GM18520 (cell line): Measurements from ENCODE around the gene SIM2.

ENCODE experiments used
- ATAC-seq: cut with Tn5 transposase; IDR thresholded peaks from one replicate; pipeline ENCODE4 v1.9.1; 2021; ENCODE audit not compliant: unreplicated experiment

SIM2 gene

GRCh38 chr21:36733857-36734256, 34.9 kb downstream of the SIM2 start:
- ATAC-seq: no peak

- no peak for ATAC-seq
Measured at GRCh38 chr21:36734367-36735200, 35.7 kb downstream of the SIM2 start.

DNA sequence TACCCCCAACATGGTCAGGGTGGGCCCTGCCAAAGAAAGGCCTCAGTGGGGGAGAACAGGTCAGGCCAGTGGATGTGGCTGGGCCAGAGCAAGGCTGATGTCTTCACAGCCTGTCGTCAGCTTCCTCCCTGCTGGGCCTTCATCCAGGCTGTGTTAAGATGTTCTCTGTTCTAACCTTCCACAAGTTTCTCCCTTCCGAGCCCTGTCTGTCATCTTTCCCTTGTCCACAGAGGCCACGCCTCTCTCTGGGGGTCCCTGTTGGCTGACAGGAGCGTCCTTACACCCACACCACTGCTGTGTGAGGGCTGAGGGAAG, 36.2 kb downstream of the SIM2 start:
- no peak for ATAC-seq

- ATAC-seq: no peak
Measured at GRCh38 chr21:36735724-36736320, 36.9 kb downstream of the SIM2 start.

- no peak for ATAC-seq
Measured at GRCh38 chr21:36738489-36739126, 39.7 kb downstream of the SIM2 start.

- ATAC-seq: no peak
Measured at GRCh38 chr21:36741506-36741905, 42.6 kb downstream of the SIM2 start.

GRCh38 chr21:36743008-36743407, 44.1 kb downstream of the SIM2 start:
- ATAC-seq: no peak

- no peak for ATAC-seq
Measured at GRCh38 chr21:36743446-36743845, 44.5 kb downstream of the SIM2 start.

- ATAC-seq: no peak
Measured at GRCh38 chr21:36744190-36744559, 45.3 kb downstream of the SIM2 start.

- ATAC-seq: no peak
Measured at GRCh38 chr21:36744560-36745231, 45.8 kb downstream of the SIM2 start.

DNA sequence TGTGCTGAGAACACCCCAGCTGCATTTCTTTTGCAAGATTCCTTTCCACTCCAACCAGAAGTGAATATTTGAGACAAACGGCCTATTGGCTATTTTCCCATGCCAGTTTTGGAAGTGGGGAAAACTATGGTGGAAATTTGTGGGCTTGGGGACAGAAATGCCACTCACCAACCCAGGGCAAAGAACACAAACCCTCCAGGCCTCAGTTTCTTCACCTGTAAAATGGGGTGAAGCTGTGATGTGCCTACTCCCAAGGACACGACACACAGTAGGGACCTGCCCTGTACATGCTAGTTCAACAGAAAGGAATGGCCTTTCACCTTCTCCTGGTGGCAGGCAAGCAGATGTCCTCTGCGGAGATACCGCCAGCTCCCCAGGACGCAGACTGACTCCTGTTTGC, 46.5 kb downstream of the SIM2 start:
- no peak for ATAC-seq

GRCh38 chr21:36747041-36747814, 48.3 kb downstream of the SIM2 start:
- ATAC-seq: no peak

GRCh38 chr21:36747815-36748383, 49.0 kb downstream of the SIM2 start:
- ATAC-seq: no peak

GRCh38 chr21:36749935-36750575, 51.1 kb downstream of the SIM2 start:
- ATAC-seq: no peak

DNA sequence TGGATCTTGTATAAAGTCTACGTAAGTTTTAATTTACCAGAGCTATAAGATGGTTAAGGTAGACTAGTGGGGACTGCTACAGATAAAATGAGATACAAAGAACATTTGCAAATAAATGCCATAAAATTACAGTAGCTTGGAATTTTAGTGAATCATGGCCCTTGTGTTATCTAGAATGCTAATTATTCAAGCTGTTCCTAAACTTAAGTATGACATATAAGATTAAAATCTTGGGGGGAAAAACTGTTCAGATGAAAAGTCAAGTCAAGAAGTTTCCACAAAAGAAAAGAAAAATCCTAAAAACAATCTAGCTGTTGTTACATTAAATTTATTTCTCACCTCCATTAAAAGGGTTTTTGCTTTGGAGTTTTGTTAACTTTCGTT, 51.7 kb downstream of the SIM2 start:
- ATAC-seq: no peak

- ATAC-seq: no peak
Measured at GRCh38 chr21:36751383-36751782, 52.5 kb downstream of the SIM2 start.

- ATAC-seq: no peak
Measured at GRCh38 chr21:36753556-36753955, 54.6 kb downstream of the SIM2 start.

DNA sequence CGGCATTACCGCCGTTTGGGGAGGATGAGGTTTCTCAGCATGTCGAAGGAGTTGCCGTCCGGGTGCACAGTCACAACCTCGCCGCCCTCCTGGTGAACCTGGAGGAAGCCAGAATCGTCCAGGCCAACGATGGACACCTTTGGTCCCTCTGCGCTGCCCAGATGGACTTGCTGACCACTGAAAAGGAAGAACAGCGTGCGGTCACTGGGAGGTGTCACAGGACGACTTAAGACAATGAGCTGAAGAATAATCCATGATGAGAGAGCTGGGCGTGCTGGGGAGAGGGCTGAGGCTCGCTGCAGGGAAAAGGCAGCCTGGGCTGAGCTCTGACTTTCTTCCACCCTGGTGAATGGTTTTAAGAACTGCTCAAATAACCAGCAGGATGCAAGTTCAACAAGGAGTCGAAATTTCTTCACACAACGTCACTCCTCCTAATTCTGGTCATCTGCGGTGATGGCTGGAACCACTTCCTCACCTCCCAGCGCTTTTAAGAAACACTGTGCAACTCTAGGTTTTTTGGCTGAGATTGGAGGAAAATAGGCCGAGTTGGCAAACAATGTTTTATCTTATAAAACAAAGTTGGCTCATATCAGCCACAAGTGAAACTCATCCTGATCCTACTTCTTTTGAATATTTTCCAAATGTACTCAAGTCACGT, 55.5 kb downstream of the SIM2 start:
- no peak for ATAC-seq

- ATAC-seq: no peak
Measured at GRCh38 chr21:36756527-36756926, 57.6 kb downstream of the SIM2 start.

GRCh38 chr21:36757196-36757595, 58.3 kb downstream of the SIM2 start:
- ATAC-seq: no peak
